ENCODE measurements around the gene TCEA2. TPM values are rescaled to one million over a fixed set of nuclear protein-coding genes. Genes with fewer than 3 reads are reported as not detected.

TCEA2 gene
- polyA plus RNA-seq, 1 donor from 2014 or later: 87.7 TPM

GRCh38 chr20:64055893-64056638 lies 6.9 kb upstream of the TCEA2 start:
- H3K9ac ChIP-seq (ENCODE audit: low read length): no peak overlapping the region
- no peaks in the 10 kb centered on the region for H3K9me2 ChIP-seq (ENCODE audit: insufficient read depth, low read length)
- H3K4me3 ChIP-seq (ENCODE audit: low read length): no peak overlapping the region
- no peaks in the 10 kb centered on the region for H3K9me3 ChIP-seq (ENCODE audit: low read length)
- H3K36me3 ChIP-seq (ENCODE audit: insufficient read depth, low read length): no peaks in the 10 kb centered on the region
- no peaks in the 10 kb centered on the region for H3K79me2 ChIP-seq (replicated peaks; ENCODE audit: insufficient read depth, low read length)
- H4K20me1 ChIP-seq (ENCODE audit: insufficient read depth): no peaks in the 10 kb centered on the region
- H2AFZ ChIP-seq (ENCODE audit: low read depth, low read length): no peak overlapping the region
- H3K4me2 ChIP-seq (ENCODE audit: low read length): no peak overlapping the region
- H3F3A ChIP-seq (ENCODE audit: insufficient read depth, low read length, poor library complexity, severe bottlenecking): no peaks in the 10 kb centered on the region
- H3K27ac ChIP-seq (ENCODE audit: low read length): no peak overlapping the region
- H3K27me3 ChIP-seq (ENCODE audit: insufficient read depth, low read depth, low read length): peaks cover 13% of the 10 kb centered on the region
- TF ChIP-seq RAD21 (conservative IDR thresholded peaks at IDR 0.05) (no peak), SMC3 (conservative IDR thresholded peaks at IDR 0.05; ENCODE audit: poor library complexity) (no peak), POLR2AphosphoS5 (IDR thresholded peaks at IDR 0.05) (no peak), TAF1 (IDR thresholded peaks at IDR 0.05; ENCODE audit: low read depth) (no peak), MXI1 (conservative IDR thresholded peaks at IDR 0.05; ENCODE audit: poor library complexity, severe bottlenecking) (no peak), EZH2 (IDR thresholded peaks at IDR 0.05; ENCODE audit: borderline replicate concordance, insufficient read depth, low read length, poor library complexity, severe bottlenecking) (no peak), REST (IDR thresholded peaks at IDR 0.05; ENCODE audit: borderline replicate concordance) (no peak), EP300 (conservative IDR thresholded peaks at IDR 0.05; ENCODE audit: poor library complexity, severe bottlenecking) (no peak), CTCF (IDR thresholded peaks at IDR 0.05; ENCODE audit: poor library complexity, severe bottlenecking) (no peak)

- H3K4me3 ChIP-seq (ENCODE audit: low read length): no peak overlapping the region
- no peak overlapping the region for H3K4me2 ChIP-seq (ENCODE audit: low read length)
- H3K9ac ChIP-seq (ENCODE audit: low read length): no peak overlapping the region
- no peaks in the 10 kb centered on the region for H4K20me1 ChIP-seq (ENCODE audit: insufficient read depth)
- H2AFZ ChIP-seq (ENCODE audit: low read depth, low read length): no peak overlapping the region
- no peaks in the 10 kb centered on the region for H3K36me3 ChIP-seq (ENCODE audit: insufficient read depth, low read length)
- H3K27ac ChIP-seq (ENCODE audit: low read length): no peak overlapping the region
- H3F3A ChIP-seq (ENCODE audit: insufficient read depth, low read length, poor library complexity, severe bottlenecking): no peaks in the 10 kb centered on the region
- TF ChIP-seq REST (IDR thresholded peaks at IDR 0.05; ENCODE audit: borderline replicate concordance): no peak
- H3K27me3 ChIP-seq (ENCODE audit: insufficient read depth, low read depth, low read length): peaks cover 8% of the 10 kb centered on the region
- H3K9me3 ChIP-seq (ENCODE audit: low read length): no peaks in the 10 kb centered on the region
- H3K79me2 ChIP-seq (replicated peaks; ENCODE audit: insufficient read depth, low read length): no peaks in the 10 kb centered on the region
- no peaks in the 10 kb centered on the region for H3K9me2 ChIP-seq (ENCODE audit: insufficient read depth, low read length)
Observed at GRCh38 chr20:64056639-64056888, 6.4 kb upstream of the TCEA2 start.
